Activated CD8-positive, alpha-beta memory T cell treated with anti-CD3 and anti-CD28 coated beads, Interleukin-2, amount 10 ng/mL, durations not matched to agents 7 days and 5 days (primary cell): Measurements from ENCODE around the gene NEK8. TPM values are rescaled to one million over a fixed set of nuclear protein-coding genes. Genes with fewer than 3 reads are reported as not detected.
A peak's percentile ranks its signal among the peaks of the same experiment; 100 is the strongest.
"Not testable (repeated sequence)": the region's sequence is repeated elsewhere in the genome, so short reads cannot be mapped to it uniquely, and the experiment has no call there.

Experiments
- ATAC-seq: fragments of 150-1000 bp; cut with Tn5 transposase; one replicate; pipeline ENCODE4 v1.10.0; 2021; ENCODE audit warnings: moderate library complexity
- CTCF ChIA-PET: fragments of 350-600 bp; sonication (Branson Sonifier 250); formaldehyde crosslinking; loops from one replicate; lab custom pipeline; 2021; ENCODE audit warnings: antibody characterized with exemption; lab: Charles Lee
- DNase-seq: peaks from one replicate; pipeline ENCODE4 v3.0.0-alpha.2; 2020
- H3K27ac Mint-ChIP-seq: one replicate; pipeline ENCODE4 v1.8.0; 2021; ENCODE audit warnings: mild to moderate bottlenecking, mixed read lengths
- H3K27me3 Mint-ChIP-seq: one replicate; pipeline ENCODE4 v1.8.0; 2021; ENCODE audit warnings: mixed read lengths
- H3K36me3 Mint-ChIP-seq: one replicate; pipeline ENCODE4 v1.8.0; 2021; ENCODE audit warnings: mild to moderate bottlenecking, mixed read lengths
- H3K4me1 Mint-ChIP-seq: one replicate; pipeline ENCODE4 v1.8.0; 2021; ENCODE audit warnings: mixed read lengths
- H3K4me3 Mint-ChIP-seq: one replicate; pipeline ENCODE4 v1.8.0; 2021; ENCODE audit warnings: mild to moderate bottlenecking, moderate library complexity, mixed read lengths
- H3K9me3 Mint-ChIP-seq: one replicate; pipeline ENCODE4 v1.8.0; 2022; ENCODE audit warnings: low read depth, mixed read lengths
- total RNA-seq, 2 experiments: library from RNA; stranded (reverse); gene quantifications; one replicate each; pipeline ENCODE4 v1.2.3, GENCODE V29; 2021

Gene NEK8
- total RNA-seq, 2 experiments from 2014 or later, result 3.6 to 5.1 TPM

DNA sequence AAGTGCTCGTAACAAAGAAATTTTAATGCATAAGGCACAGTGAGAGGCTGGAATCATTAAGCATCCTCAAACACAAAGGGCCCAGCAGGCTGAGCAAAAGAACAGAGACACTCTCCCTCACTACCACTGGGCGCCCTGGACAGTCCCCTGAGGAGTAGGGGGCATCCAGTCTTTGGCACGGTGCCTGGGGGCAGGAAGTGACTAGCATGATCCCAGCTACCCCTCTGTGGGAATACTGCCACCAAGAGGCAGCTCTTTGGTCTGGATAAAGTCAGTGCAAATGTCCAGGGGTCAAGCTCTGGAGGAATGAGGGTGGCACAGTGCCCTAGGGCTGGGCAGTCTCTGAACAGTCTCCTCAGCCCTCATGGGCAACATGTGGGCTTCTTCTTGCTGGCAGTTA, 14.3 kb upstream of the NEK8 start:
- CTCF ChIA-PET, result interaction anchor here (5.3 kb wide), 1 partner anchor 13 kb away, joined by 52 read pairs; the partner anchor contains the start of genes NEK8 and TLCD1
- peaks cover 34% of the 10 kb centered on the region for H3K27me3 Mint-ChIP-seq
- H3K36me3 Mint-ChIP-seq, result no peaks in the 10 kb centered on the region
- H3K4me3 Mint-ChIP-seq, result no peak overlapping the region
- H3K27ac Mint-ChIP-seq, result no peak overlapping the region
- H3K4me1 Mint-ChIP-seq, result peaks cover 25% of the 10 kb centered on the region
- no peaks in the 10 kb centered on the region for H3K9me3 Mint-ChIP-seq
- no peak for ATAC-seq
- DNase-seq, result no peak

- H3K9me3 Mint-ChIP-seq, result no peaks in the 10 kb centered on the region
- H3K36me3 Mint-ChIP-seq, result peaks cover 6% of the 10 kb centered on the region
- peaks cover 24% of the 10 kb centered on the region for H3K4me1 Mint-ChIP-seq
- DNase-seq, result no peak
- H3K27me3 Mint-ChIP-seq, result peaks cover 36% of the 10 kb centered on the region
- ATAC-seq, result no peak
- no peak overlapping the region for H3K27ac Mint-ChIP-seq
- H3K4me3 Mint-ChIP-seq, result no peak overlapping the region
- CTCF ChIA-PET, result interaction anchor here (0.8 to 5.3 kb wide), 3 partner anchors 12 to 35 kb away, joined by 3 to 52 read pairs (median 4); partner anchors contain the start of genes NEK8 and TLCD1
Observed at GRCh38 chr17:28715217-28715616, 13.4 kb upstream of the NEK8 start.

DNA sequence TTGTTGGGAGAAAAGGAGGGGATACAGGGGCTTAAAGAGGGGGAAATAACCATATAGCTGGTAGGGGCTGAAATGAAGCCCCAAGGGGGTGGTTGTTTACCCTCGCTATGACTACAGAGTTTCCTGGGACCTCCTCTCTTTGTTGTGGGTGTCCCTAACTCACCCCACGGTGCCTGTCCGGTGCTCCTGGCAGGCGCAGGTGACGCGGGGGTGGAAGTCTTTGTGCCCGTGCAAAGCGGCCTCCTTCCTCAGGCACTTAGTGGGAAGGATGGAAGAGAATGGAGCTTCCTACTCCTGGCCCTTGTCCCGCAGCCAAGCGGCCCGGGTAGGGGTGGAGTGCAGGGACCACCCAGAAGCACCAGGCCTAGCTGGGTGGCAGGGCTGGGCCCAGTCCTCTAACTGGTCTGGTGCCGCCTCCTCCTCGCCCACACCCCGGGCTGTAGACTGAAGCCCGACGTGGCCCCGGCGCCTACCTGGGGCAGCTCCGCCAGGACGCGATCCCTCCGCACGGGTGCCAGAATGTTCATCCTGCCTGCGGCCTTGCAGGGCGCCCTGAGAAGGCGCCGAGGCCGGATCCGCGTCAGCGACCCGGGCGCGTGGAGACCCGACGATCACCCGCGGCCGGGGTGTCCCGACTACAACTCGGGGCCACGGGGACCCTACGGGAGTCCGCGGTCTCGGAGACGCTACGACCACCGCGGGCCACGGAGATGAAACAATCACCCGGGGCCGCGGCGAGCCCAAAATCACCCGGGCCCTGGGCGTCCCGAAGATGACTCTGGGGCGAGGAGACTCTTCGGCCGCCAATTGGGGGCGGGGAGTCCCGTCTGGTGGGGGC, 11.6 kb upstream of the NEK8 start:
- DNase-seq (no peak), ATAC-seq (no peak)
- CTCF ChIA-PET, result interaction anchor here (0.7 kb wide), 1 partner anchor 10 kb away, joined by 4 read pairs; no protein-coding TSS in a partner anchor
- Mint-ChIP-seq H3K4me3 (no peak overlapping the region), H3K9me3 (no peaks in the 10 kb centered on the region), H3K27ac (no peak overlapping the region), H3K4me1 (peaks cover 26% of the 10 kb centered on the region), H3K27me3 (peaks cover 36% of the 10 kb centered on the region), H3K36me3 (peaks cover 21% of the 10 kb centered on the region)

DNA sequence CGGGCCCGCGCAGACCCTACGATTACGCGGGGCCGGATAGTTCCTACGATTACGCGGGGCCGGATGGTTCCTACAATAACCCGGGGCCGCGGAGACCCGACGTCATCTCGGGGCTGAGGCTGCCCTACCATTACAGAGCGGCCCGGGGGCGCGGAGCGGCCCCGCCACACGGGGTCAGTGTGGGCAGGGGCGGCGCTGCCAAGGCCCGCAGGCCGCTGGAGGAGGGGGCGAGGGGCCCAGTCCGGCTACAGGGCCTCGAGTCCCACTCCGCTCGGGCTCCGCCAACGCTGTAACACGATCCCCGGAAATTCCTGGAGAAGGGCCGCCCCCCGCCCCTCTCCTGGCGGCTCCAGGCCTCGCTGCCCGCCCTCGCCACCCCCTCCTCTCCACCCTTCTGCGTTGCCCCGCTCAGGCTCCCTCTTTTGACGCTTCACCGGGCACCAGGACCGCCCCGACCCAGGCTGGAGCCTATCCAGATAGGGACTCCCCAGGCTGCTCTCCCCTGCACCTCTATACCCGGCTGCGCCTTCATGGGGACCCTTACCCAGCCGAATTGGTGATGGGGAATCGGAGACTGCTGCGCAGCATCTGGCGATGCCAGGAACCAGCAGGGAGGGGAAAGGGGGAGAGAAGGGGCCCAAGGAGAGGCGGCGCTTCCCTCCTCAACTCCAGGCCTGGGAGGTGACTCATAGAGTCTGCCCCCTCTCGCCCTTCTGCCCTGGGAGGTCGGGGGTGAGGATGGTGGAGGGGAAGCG, 10.8 kb upstream of the NEK8 start, which contains the start of gene RAB34:
RAB34 (minus strand) TSS at position 291 of the 755 bp plus-strand sequence. CDS start 602 bp downstream, outside the sequence.
- H3K4me1 Mint-ChIP-seq, result peaks cover 29% of the 10 kb centered on the region
- CTCF ChIA-PET, result interaction anchor here (2.1 kb wide), 1 partner anchor 10 kb away, joined by 17 read pairs; the partner anchor contains the start of gene NEK8
- peak within 1 kb of the TSS; percentile 24 for H3K27ac Mint-ChIP-seq
- no peak for ATAC-seq
- no peak for DNase-seq
- H3K36me3 Mint-ChIP-seq, result peaks cover 28% of the 10 kb centered on the region
- no peaks in the 10 kb centered on the region for H3K9me3 Mint-ChIP-seq
- H3K27me3 Mint-ChIP-seq, result peaks cover 36% of the 10 kb centered on the region
- H3K4me3 Mint-ChIP-seq, result peak within 1 kb of the TSS; percentile 40

- H3K9me3 Mint-ChIP-seq, result no peaks in the 10 kb centered on the region
- peak overlapping the region; percentile 24 for H3K27ac Mint-ChIP-seq
- peak overlapping the region; percentile 40 for H3K4me3 Mint-ChIP-seq
- DNase-seq, result no peak
- no peak for ATAC-seq
- H3K27me3 Mint-ChIP-seq, result peaks cover 36% of the 10 kb centered on the region
- CTCF ChIA-PET, result interaction anchor here (1.4 to 4.0 kb wide), 4 partner anchors 9 to 184 kb away, joined by 4 to 37 read pairs (median 10); partner anchors contain the start of genes DHRS13 and NEK8
- H3K36me3 Mint-ChIP-seq, result peaks cover 33% of the 10 kb centered on the region
- H3K4me1 Mint-ChIP-seq, result peaks cover 33% of the 10 kb centered on the region
Observed at GRCh38 chr17:28718333-28719020, 10.1 kb upstream of the NEK8 start.

GRCh38 chr17:28719021-28719433, 9.6 kb upstream of the NEK8 start:
- peaks cover 39% of the 10 kb centered on the region for H3K4me1 Mint-ChIP-seq
- no peak for ATAC-seq

GRCh38 chr17:28720247-28720996, 8.2 kb upstream of the NEK8 start:
- peaks cover 53% of the 10 kb centered on the region for H3K4me1 Mint-ChIP-seq
- peak overlapping the region; percentile 98 for H3K27ac Mint-ChIP-seq
- H3K27me3 Mint-ChIP-seq, result peaks cover 22% of the 10 kb centered on the region
- ATAC-seq (peak; percentile 1), DNase-seq (peak; percentile 68)
- peaks cover 51% of the 10 kb centered on the region for H3K36me3 Mint-ChIP-seq
- H3K4me3 Mint-ChIP-seq, result peak overlapping the region; percentile 100
- H3K9me3 Mint-ChIP-seq, result no peaks in the 10 kb centered on the region
- CTCF ChIA-PET, result interaction anchor here (0.7 to 4.5 kb wide), 15 partner anchors 7 to 232 kb away, joined by 3 to 37 read pairs (median 8); partner anchors contain the start of genes BLTP2, DHRS13, NEK8 and PHF12

More at GRCh38 chr17:28719021-28719433, 9.6 kb upstream of the NEK8 start:
- Mint-ChIP-seq H3K27me3 (peaks cover 32% of the 10 kb centered on the region), H3K4me3 (peak overlapping the region; percentile 100), H3K36me3 (peaks cover 38% of the 10 kb centered on the region), H3K9me3 (no peaks in the 10 kb centered on the region), H3K27ac (peak overlapping the region; percentile 98)
- CTCF ChIA-PET, result interaction anchor here (0.8 to 4.5 kb wide), 13 partner anchors 8 to 234 kb away, joined by 4 to 37 read pairs (median 8); partner anchors contain the start of genes BLTP2, DHRS13, NEK8 and PHF12
- DNase-seq, result no peak

- not testable (repeated sequence) for H3K9me3 Mint-ChIP-seq, ATAC-seq, DNase-seq
- Mint-ChIP-seq H3K4me3 (peak overlapping the region; percentile 100), H3K27ac (peak overlapping the region; percentile 98), H3K36me3 (peaks cover 51% of the 10 kb centered on the region), H3K27me3 (peaks cover 17% of the 10 kb centered on the region), H3K4me1 (peaks cover 53% of the 10 kb centered on the region)
- CTCF ChIA-PET, result interaction anchor here (0.7 to 4.5 kb wide), 10 partner anchors 10 to 232 kb away, joined by 3 to 37 read pairs (median 8); partner anchors contain the start of genes BLTP2, PHF12 and PROCA1
Observed at GRCh38 chr17:28720997-28721329, 7.6 kb upstream of the NEK8 start.

DNA sequence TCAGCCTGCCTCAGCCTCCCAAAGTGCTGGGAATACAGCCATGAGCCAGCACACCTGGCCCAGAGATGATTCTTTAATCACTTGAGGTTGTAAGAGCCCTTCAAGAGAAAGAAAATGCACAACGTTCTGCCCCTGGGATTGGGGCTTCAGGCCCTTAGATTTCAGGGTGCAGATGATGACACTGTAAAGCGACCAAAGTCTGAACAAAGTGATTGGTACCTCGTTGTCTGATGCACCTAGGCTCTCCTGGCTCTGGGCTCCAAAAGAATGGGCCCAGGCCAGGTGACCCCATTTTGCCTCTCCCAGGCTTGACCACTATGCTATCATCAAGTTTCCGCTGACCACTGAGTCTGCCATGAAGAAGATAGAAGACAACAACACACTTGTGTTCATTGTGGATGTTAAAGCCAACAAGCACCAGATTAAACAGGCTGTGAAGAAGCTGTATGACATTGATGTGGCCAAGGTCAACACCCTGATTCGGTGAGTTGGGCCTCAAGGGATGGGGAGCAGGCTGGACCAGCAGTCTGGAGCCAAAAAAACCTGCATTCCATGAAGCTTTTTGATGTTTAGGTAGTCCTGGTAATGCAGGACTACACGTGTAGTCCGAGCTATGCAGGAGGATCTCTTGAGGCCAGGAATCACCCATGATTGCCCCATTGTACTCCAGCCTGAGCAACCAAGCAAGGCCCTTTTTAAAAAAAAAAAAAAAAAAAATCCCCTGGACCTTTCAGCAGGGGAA, 6.0 kb upstream of the NEK8 start:
- peaks cover 9% of the 10 kb centered on the region for H3K27me3 Mint-ChIP-seq

DNA sequence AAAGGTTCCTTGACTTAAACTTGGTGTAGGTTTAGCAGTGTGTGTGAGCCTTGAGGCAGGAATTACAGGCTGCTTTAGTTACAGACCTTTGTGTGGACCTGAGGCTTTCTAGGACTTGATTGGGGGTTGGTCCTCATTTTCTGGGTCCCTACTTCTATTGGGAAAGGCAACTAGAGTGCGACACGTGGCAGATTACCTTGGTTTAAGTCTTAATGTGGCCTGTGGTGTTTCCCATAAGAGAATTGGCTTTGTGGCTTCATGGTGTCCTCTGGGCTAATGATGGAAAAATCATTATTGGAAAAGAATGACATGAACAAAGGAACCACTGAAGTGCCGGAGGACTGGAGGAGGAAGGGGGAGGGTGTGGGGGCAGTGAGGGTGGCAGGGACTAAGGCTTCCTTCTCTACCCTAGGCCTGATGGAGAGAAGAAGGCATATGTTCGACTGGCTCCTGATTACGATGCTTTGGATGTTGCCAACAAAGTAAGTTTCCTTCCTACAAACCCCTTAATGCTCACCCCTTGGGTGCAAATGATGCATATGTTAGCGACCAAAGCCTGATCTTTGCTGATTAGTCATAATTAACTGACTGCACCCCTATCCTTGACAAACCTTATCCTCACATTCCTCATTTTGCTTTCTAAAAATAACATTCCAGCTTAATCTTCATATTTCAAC, 5.3 kb upstream of the NEK8 start:
- Mint-ChIP-seq H3K27ac (peak overlapping the region; percentile 85), H3K9me3 (no peaks in the 10 kb centered on the region), H3K36me3 (peaks cover 51% of the 10 kb centered on the region), H3K4me3 (peak overlapping the region; percentile 41), H3K27me3 (peaks cover 4% of the 10 kb centered on the region), H3K4me1 (peaks cover 55% of the 10 kb centered on the region)
- CTCF ChIA-PET, result interaction anchor here (1.5 to 12.9 kb wide), 4 partner anchors 23 to 394 kb away, joined by 4 to 591 read pairs (median 16); partner anchors contain the start of genes FLOT2, PHF12 and TRAF4
- ATAC-seq, result no peak
- DNase-seq, result no peak

More for the DNA sequence above, 6.0 kb upstream of the NEK8 start:
- CTCF ChIA-PET, result interaction anchor here (1.3 to 4.5 kb wide), 5 partner anchors 11 to 230 kb away, joined by 4 to 37 read pairs (median 10); partner anchors contain the start of genes PHF12 and PROCA1
- peaks cover 51% of the 10 kb centered on the region for H3K36me3 Mint-ChIP-seq
- H3K9me3 Mint-ChIP-seq, result no peaks in the 10 kb centered on the region
- ATAC-seq (no peak), DNase-seq (no peak)
- peaks cover 53% of the 10 kb centered on the region for H3K4me1 Mint-ChIP-seq
- peak overlapping the region; percentile 98 for H3K27ac Mint-ChIP-seq
- peak overlapping the region; percentile 100 for H3K4me3 Mint-ChIP-seq
